K562 (cell line): ENCODE data around the gene SYCP3. TPM values are rescaled to one million over a fixed set of nuclear protein-coding genes. Genes with fewer than 3 reads are reported as not detected.

Source experiments
- ATF7 ChIP-seq: fragments of 450-650 bp; IDR thresholded peaks from 2 replicates; pipeline ENCODE4 v1.7.1; 2014; ENCODE audit warnings: mild to moderate bottlenecking, moderate library complexity
- CHD1 ChIP-seq: fragments of 200-600 bp; sonication (generic); IDR thresholded peaks from one replicate; pipeline ENCODE4 v1.6.1; 2012; ENCODE audit warnings: mild to moderate bottlenecking, moderate library complexity, low read length, inconsistent platforms
- CREM ChIP-seq: IDR thresholded peaks from 2 replicates; pipeline ENCODE4 v1.6.1; 2014; ENCODE audit warnings: antibody characterized with exemption, low read depth
- DEAF1 ChIP-seq: fragments of 450-650 bp; formaldehyde crosslinking; IDR thresholded peaks from 2 replicates; pipeline ENCODE4 v1.4.0; 2020; ENCODE audit warnings: mild to moderate bottlenecking, moderate library complexity
- FOXM1 ChIP-seq, 2 experiments: fragments of 450-650 bp in 1 of 2; sonication (generic) in 1 of 2; formaldehyde crosslinking in 1 of 2; IDR thresholded peaks; 2 replicates each; pipeline versions ENCODE4 v1.6.1 to v1.9.0; 2017 to 2022; ENCODE audit warnings: low read depth in 2 of 2, mild to moderate bottlenecking in 2 of 2, missing genetic modification reagents in 1 of 2, moderate library complexity in 1 of 2
- HIVEP1 ChIP-seq: fragments of 250-450 bp; sonication (Bioruptor Pico); IDR thresholded peaks from 2 replicates; pipeline ENCODE4 v1.4.0; 2020; ENCODE audit warnings: mild to moderate bottlenecking
- HNRNPL ChIP-seq: fragments of 200-400 bp; formaldehyde crosslinking; IDR thresholded peaks from 2 replicates; pipeline ENCODE4 v1.6.1; 2017; ENCODE audit warnings: low read depth, mild to moderate bottlenecking, low read length
- KDM2B ChIP-seq: fragments of 250-450 bp; sonication (Bioruptor Pico); IDR thresholded peaks from 2 replicates; pipeline ENCODE4 v1.8.0; 2021; ENCODE audit warnings: mild to moderate bottlenecking, moderate library complexity
- RBM25 ChIP-seq: fragments of 200-400 bp; formaldehyde crosslinking; IDR thresholded peaks from 2 replicates; pipeline ENCODE4 v1.6.1; 2018; ENCODE audit warnings: low read length, low read depth, moderate library complexity; ENCODE audit not compliant: severe bottlenecking
- RCOR1 ChIP-seq, 2 experiments: IDR thresholded peaks; 2 replicates each; pipeline ENCODE4 v1.6.1; 2012; ENCODE audit warnings: low read depth in 2 of 2, low read length in 2 of 2, borderline replicate concordance in 1 of 2, improper control_type of control experiment in 1 of 2
- RNF2 ChIP-seq: sonication (generic); IDR thresholded peaks from 2 replicates; pipeline ENCODE4 v1.6.1; 2016
- SMARCB1 ChIP-seq: IDR thresholded peaks from 2 replicates; pipeline ENCODE4 v1.6.1; 2011; ENCODE audit warnings: improper control_type of control experiment, low read depth; ENCODE audit not compliant: insufficient read length
- SNIP1 ChIP-seq: fragments of 450-650 bp; IDR thresholded peaks from 2 replicates; pipeline ENCODE4 v1.7.1; 2017; ENCODE audit warnings: low read depth, mild to moderate bottlenecking
- SP1 ChIP-seq: sonication (generic); formaldehyde crosslinking; IDR thresholded peaks from 2 replicates; pipeline ENCODE4 v1.8.1; 2022; ENCODE audit warnings: mild to moderate bottlenecking, missing genetic modification reagents
- ZBTB12 ChIP-seq: fragments of 250-450 bp; sonication (Bioruptor Pico); IDR thresholded peaks from 2 replicates; pipeline ENCODE4 v1.4.0; 2020
- ZFP36 ChIP-seq: fragments of 150-350 bp; IDR thresholded peaks from 2 replicates; pipeline ENCODE4 v1.6.1; 2018; ENCODE audit warnings: low read length, low read depth; ENCODE audit not compliant: partially characterized antibody
- ZNF253 ChIP-seq: fragments of 250-450 bp; sonication (Bioruptor Pico); conservative IDR thresholded peaks from 2 replicates; pipeline ENCODE4 v1.6.1; 2021; ENCODE audit warnings: mild to moderate bottlenecking
- ZNF3 ChIP-seq: fragments of 250-450 bp; sonication (Bioruptor Pico); IDR thresholded peaks from 2 replicates; pipeline ENCODE4 v1.5.0; 2021; ENCODE audit warnings: mild to moderate bottlenecking, moderate library complexity
- ZNF324 ChIP-seq: fragments of 250-450 bp; sonication (Bioruptor Pico); IDR thresholded peaks from 2 replicates; pipeline ENCODE4 v1.4.0; 2020; ENCODE audit warnings: mild to moderate bottlenecking
- ZNF717 ChIP-seq: fragments of 250-450 bp; sonication (Bioruptor Pico); IDR thresholded peaks from 2 replicates; pipeline ENCODE4 v1.5.0; 2021
- polyA plus RNA-seq, 8 experiments: library from polyadenylated mRNA; depleted of rRNA in 4 of 8; stranded (reverse) in 5 of 8; unstranded in 3 of 8; fragments of >200 nt; fragmentation: Nextera tagmentation in 2 of 8; fragmentation: Illumina TruSeq in 1 of 8; extraction: Ambion mirVana in 2 of 8; extraction: Trizol in 1 of 8; gene quantifications; 2 replicates each; pipeline versions ENCODE4 v1.2.1 to v1.2.3, GENCODE V29; 2011 to 2014; ENCODE audit warnings: inconsistent platforms in 1 of 8, missing spikeins in 1 of 8
- total RNA-seq, 7 experiments: library from RNA; depleted of rRNA in 6 of 7; stranded (reverse); fragments of >200 nt in 6 of 7; fragmentation: Illumina TruSeq in 2 of 7; extraction: Trizol in 2 of 7; gene quantifications; 2 replicates each; pipeline versions ENCODE4 v1.2.1 to v1.2.3, GENCODE V29; 2011 to 2021; ENCODE audit warnings: low replicate concordance in 1 of 7
- TF ChIP-seq, protein P1 (sequence below): fragments of 450-650 bp; IDR thresholded peaks from 2 replicates; pipeline ENCODE4 v1.7.0; 2016; ENCODE audit warnings: borderline replicate concordance
- TF ChIP-seq, protein P2 (sequence below): fragments of 250-450 bp; sonication (Bioruptor Pico); IDR thresholded peaks from 2 replicates; pipeline ENCODE4 v1.5.0; 2021; ENCODE audit warnings: mild to moderate bottlenecking, borderline replicate concordance

SYCP3 gene
- total and polyA plus RNA-seq, 9 of the 15 experiments (the other 6 are each of a cell fraction or from before 2014, with no cell fraction given), result 0.11 to 0.25 (median 0.22) TPM; not detected in 4

DNA sequence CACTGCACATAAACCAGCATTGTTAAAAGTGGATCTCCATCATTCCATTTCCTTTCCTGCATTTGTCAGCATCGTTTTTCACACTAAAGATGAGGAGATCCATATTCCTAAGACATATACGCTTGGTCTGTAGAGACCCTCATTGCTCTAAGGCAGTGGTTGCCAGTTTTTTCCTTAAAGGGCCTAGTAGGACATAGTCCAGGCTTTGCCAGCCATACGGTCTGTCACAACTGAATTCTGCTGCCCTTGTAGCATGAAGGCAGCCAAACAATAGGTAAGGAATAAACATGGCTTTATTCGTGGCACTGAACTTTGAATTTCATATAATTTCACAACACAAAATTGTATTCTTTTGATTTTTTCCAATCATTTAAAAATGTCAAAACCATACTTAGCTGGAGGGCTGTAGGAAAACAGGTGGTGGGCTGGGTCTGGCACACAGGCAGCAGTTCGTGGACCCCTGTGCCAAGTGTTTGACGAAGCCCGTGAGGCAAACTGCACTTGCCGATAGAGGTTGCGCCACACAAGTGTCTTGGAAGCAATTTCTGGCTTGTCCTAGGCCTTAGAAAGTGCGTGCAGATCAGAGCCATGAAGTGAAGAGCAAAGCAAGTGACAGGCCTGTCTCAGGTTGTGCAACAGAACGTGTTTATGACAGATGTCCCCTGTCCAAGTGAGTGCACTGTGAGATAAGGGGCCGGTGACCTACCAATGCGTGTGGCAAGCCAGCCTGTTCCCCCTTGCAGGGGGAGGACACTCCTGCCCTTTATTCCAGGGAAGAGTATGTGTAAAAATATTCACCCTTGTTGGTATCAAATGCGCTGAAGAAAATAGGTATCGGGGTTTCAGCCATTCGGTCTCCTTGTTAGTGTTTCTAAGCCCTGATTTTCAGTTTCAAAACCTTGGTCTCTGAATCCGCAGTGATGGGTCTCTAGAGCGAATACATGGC lies 42.7 kb downstream of the SYCP3 start (continued):
- TF ChIP-seq, protein P1, sequence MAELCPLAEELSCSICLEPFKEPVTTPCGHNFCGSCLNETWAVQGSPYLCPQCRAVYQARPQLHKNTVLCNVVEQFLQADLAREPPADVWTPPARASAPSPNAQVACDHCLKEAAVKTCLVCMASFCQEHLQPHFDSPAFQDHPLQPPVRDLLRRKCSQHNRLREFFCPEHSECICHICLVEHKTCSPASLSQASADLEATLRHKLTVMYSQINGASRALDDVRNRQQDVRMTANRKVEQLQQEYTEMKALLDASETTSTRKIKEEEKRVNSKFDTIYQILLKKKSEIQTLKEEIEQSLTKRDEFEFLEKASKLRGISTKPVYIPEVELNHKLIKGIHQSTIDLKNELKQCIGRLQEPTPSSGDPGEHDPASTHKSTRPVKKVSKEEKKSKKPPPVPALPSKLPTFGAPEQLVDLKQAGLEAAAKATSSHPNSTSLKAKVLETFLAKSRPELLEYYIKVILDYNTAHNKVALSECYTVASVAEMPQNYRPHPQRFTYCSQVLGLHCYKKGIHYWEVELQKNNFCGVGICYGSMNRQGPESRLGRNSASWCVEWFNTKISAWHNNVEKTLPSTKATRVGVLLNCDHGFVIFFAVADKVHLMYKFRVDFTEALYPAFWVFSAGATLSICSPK, result no peak
- TF ChIP-seq ZFP36 (no peak), FOXM1 (IDR thresholded peaks at IDR 0.05; ENCODE audit: low read depth) (peak; percentile 74), FOXM1 (CRISPR knock-in tag; IDR thresholded peaks at IDR 0.05; ENCODE audit: low read depth) (no peak), HIVEP1 (CRISPR knock-in tag) (no peak), RCOR1 (IDR thresholded peaks at IDR 0.05; ENCODE audit: borderline replicate concordance in 1 of 2, low read depth in 2 of 2, low read length in 2 of 2) (peak in 1 of 2 experiments; percentile 88; a peak in 3 of 4 replicates), ZNF253 (CRISPR knock-in tag) (no peak), CREM (peak; percentile 88), RBM25 (no peak), ZNF324 (no peak), ATF7 (no peak), CHD1 (no peak), ZBTB12 (CRISPR knock-in tag) (peak; percentile 42; the same call in 1 of the 2 replicates), SMARCB1 (peak; percentile 58), HNRNPL (no peak), ZNF717 (no peak), SP1 (CRISPR knock-in tag) (peak; percentile 61), KDM2B (no peak), SNIP1 (no peak), RNF2 (peak; percentile 82), ZNF3 (CRISPR knock-in tag) (no peak), DEAF1 (CRISPR knock-in tag) (no peak)
- TF ChIP-seq, protein P2, sequence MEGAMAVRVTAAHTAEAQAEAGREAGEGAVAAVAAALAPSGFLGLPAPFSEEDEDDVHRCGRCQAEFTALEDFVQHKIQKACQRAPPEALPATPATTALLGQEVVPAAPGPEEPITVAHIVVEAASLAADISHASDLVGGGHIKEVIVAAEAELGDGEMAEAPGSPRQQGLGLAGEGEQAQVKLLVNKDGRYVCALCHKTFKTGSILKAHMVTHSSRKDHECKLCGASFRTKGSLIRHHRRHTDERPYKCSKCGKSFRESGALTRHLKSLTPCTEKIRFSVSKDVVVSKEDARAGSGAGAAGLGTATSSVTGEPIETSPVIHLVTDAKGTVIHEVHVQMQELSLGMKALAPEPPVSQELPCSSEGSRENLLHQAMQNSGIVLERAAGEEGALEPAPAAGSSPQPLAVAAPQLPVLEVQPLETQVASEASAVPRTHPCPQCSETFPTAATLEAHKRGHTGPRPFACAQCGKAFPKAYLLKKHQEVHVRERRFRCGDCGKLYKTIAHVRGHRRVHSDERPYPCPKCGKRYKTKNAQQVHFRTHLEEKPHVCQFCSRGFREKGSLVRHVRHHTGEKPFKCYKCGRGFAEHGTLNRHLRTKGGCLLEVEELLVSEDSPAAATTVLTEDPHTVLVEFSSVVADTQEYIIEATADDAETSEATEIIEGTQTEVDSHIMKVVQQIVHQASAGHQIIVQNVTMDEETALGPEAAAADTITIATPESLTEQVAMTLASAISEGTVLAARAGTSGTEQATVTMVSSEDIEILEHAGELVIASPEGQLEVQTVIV (CRISPR knock-in tag), result no peak
